GM19463 (cell line): ENCODE measurements around the gene PRKAG2.

Experiments used
- ATAC-seq: cut with Tn5 transposase; IDR thresholded peaks from one replicate; pipeline ENCODE4 v1.9.1; 2021; ENCODE audit warnings: mild to moderate bottlenecking, moderate library complexity; ENCODE audit not compliant: unreplicated experiment

PRKAG2 gene

GRCh38 chr7:151632750-151633515 is 244.0 kb downstream of the PRKAG2 start:
- ATAC-seq: peak; percentile 48

GRCh38 chr7:151631953-151632749 is 244.8 kb downstream of the PRKAG2 start:
- peak; percentile 62 for ATAC-seq

- peak; percentile 19 for ATAC-seq
Observed at GRCh38 chr7:151631570-151631952, 245.4 kb downstream of the PRKAG2 start.

GRCh38 chr7:151630851-151631569 is 245.9 kb downstream of the PRKAG2 start:
- no peak for ATAC-seq

DNA sequence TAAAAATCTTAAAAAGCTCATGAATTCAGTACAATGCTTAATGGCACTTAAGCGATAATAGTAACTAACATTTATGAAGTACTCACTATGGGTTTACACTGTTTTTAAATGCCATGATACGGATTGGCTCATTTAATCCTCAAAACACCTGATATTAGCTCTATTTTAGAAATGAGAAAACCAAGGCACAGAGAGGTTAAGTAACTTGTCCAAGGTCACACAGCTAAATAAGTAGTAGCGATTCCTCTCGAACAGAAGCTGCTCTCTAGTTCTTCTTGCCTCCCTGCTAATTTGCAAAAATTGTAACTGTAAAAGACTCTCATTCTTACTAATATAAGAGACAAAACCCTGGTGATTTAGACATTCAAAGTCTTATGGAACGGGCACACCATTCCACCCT is 246.6 kb downstream of the PRKAG2 start:
- ATAC-seq: no peak

GRCh38 chr7:151629713-151630272 is 247.1 kb downstream of the PRKAG2 start:
- ATAC-seq: no peak

- no peak for ATAC-seq
Observed at GRCh38 chr7:151628846-151629604, 247.9 kb downstream of the PRKAG2 start.

DNA sequence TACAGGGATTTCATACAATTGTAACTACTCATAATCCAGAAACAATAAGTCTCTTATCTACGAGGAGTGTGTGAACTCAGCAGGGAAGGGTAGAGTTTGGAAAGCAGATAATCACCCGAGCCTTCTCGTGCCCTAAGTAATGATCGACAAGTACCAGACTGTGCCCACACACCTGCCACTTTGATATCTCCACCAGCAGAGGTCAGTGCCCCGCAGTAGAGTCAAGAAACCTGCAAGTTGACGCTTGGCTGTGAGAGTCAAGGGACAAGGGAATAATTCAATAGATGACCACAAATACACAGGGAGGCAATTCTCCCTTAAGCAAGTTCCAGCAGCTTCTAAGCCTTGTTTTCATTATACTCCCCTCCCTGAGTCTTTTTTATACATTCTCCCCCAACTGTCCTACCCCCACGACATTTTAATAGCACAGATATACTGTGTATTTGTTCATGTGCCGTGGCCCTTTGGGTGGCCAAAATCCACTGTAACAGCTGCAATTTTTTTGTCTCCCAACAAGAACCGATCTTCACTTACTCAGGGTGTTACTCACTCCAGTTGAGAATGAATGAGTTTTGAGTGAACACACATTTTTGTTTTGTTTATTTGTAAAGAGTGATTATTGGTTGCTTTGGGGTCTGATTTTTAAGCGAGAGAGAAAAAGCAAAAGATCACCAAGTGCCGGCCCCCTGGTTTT is 250.3 kb downstream of the PRKAG2 start:
- no peak for ATAC-seq

- ATAC-seq: no peak
Observed at GRCh38 chr7:151625606-151626005, 251.3 kb downstream of the PRKAG2 start.

DNA sequence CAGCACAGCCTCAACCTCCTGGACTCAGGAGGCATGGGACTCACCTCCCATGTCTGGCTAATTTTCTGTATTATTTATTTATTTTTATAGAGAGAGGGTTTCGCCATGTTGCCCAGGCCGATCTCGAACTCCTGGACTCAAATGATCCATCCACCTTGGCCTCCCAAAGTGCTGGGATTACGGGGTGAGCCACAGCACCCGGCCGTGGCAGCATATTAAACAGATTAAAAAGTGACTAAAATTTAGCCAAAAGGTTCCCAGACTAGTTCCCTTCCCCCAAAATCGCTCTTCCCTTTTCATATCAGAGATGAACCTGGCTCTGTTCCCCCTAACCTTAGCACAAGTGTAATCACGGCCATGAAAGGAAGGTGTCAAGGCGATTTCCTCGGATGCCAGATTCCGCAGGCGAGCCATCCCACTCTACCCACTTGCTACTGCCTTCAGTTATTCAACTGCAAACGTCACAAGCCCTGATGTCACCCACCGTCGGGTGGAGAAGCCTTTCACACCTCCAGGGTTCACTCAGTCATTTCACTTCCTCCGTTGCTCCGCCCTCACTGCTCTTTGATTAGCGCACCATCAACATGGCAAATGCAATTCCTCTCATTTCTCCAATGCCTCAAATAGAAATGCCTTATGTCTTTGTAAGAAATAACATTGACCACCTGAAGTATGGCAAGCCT is 252.5 kb downstream of the PRKAG2 start:
- ATAC-seq: no peak

GRCh38 chr7:151623766-151624165 is 253.1 kb downstream of the PRKAG2 start:
- no peak for ATAC-seq

GRCh38 chr7:151621961-151622360 is 255.0 kb downstream of the PRKAG2 start:
- no peak for ATAC-seq

DNA sequence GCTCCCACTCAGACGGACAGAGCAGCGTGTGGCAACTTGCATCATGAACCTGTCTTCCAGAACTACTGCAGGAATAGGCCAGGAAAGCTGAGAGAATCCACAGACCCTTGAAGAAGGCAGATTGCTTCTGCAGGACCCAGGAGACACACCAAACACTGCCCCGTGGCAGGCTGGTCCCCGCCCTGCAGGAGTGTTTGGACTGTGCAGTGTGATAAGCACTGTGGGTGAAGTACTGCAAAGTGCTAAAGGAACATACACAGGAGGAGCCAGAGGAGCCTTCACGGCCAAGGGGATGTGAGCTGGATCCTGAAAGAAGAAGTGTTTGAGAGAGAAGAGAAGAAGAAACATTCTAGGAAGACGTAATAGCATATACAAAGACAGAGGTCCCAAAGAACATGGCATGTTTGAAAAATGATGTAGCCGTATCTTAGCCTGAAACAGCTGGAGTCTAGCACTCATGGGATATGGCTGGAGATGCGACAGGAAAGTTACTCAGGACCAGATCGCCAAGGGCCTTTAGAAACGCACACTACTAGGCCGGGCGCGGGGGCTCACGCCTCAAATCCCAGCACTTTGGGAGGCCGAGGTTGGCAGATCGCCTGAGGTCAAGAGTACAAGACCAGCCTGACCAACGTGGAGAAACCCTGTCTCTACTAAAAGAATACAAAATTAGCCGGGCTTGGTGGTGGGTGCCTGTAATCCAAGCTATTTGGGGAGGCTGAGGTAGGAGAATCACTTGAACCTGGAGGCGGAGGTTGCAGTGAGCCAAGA is 260.3 kb downstream of the PRKAG2 start:
- no peak for ATAC-seq

DNA sequence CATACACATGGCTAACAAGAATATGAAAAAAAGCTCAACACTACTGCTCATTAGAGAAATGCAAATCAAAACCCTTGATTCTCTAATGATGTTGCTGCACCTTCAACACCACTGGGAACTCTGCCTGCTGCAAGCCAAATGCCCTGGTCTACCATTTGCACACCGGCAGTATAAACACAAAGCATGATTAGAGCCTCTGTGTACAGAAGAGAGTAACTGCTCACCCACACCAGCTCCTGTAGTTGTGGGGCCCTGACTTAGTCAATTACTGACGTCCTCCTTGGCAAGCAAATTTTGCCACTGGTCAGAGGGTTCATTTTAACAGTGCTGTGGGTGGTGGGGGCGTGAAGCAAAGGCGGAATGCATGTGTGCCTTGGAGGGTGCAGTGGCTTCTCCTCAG is 261.1 kb downstream of the PRKAG2 start:
- ATAC-seq: no peak

GRCh38 chr7:151615058-151615457 is 261.9 kb downstream of the PRKAG2 start:
- no peak for ATAC-seq

DNA sequence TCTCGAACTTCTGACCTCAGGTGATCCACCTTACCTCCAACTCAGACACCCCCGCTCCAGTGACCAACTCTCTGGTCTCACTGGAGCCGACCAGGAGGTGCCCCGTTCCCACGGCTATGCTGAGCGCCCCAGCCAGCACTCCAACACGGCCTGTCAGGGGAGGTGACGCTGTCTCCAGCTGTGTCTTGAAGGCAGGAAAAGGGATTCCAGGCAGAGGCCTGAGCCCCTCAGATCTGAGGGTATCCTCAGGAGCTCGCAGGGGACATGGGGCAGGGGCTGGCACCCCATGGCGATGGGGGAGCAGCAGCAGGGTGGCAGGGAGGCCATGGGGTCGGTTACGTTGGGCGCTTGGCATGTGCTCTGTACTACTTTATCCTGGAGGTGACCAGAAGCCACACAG is 262.9 kb downstream of the PRKAG2 start:
- ATAC-seq: no peak

GRCh38 chr7:151611878-151612277 is 265.0 kb downstream of the PRKAG2 start:
- no peak for ATAC-seq

DNA sequence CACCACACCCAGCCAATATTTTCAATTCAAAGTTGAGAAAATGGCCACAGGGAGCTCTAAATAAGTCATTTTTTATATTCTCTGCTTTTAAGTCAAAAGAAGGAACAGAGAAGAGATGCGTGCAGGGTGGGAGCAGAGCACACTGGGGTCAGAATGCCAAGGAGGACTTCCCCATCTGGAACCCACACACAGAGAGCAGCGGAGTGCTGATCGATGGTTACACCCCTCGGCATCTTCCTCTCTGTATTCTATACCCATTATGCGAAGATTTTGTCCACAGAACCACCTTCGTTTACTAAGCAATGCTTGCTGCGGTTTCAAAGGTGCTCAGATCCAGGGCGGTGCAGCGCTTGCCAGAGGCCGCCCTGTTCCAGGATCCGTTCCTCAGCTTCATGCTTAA is 265.9 kb downstream of the PRKAG2 start:
- ATAC-seq: no peak
